Measurements from ENCODE around the gene FRYL. TPM values are rescaled to one million over a fixed set of nuclear protein-coding genes. Genes with fewer than 3 reads are reported as not detected.

Gene FRYL
- total and polyA plus RNA-seq, 2 donors (not counting 1 experiment from before 2014, with no cell fraction given) = 20.3 to 61.4 TPM

- TF ChIP-seq CTCF (conservative IDR thresholded peaks at IDR 0.05 in 1 of 2, IDR thresholded peaks at IDR 0.05 in 1 of 2; ENCODE audit: low read depth in 1 of 2, low read length in 2 of 2) = no peak
- TF ChIP-seq EZH2 (IDR thresholded peaks at IDR 0.05; ENCODE audit: low read length, missing control alignments) = no peak
- no peaks in the 10 kb centered on the region for H3K79me2 ChIP-seq (ENCODE audit: control insufficient read depth, insufficient read depth, low read length)
- H3K36me3 ChIP-seq (ENCODE audit: control insufficient read depth, insufficient read depth, low read length) = no peaks in the 10 kb centered on the region
- no peaks in the 10 kb centered on the region for H4K20me1 ChIP-seq (ENCODE audit: control insufficient read depth, extremely low read depth, insufficient read depth, low read length)
- H3K9me3 ChIP-seq (ENCODE audit: control insufficient read depth, insufficient read depth, low read depth, low read length) = no peaks in the 10 kb centered on the region
- no peak overlapping the region for H3K9ac ChIP-seq (ENCODE audit: insufficient read depth, low read length)
- no peaks in the 10 kb centered on the region for H3K4me1 ChIP-seq (ENCODE audit: control insufficient read depth, extremely low read depth, insufficient read depth, low read length)
- no peak overlapping the region for H2AFZ ChIP-seq (ENCODE audit: low read length)
- peaks cover 4% of the 10 kb centered on the region for H3K27me3 ChIP-seq (ENCODE audit: control insufficient read depth, insufficient read depth, low read length)
- H3K4me2 ChIP-seq (ENCODE audit: extremely low read depth, insufficient read depth, low read length) = no peak overlapping the region
- no peak overlapping the region for H3K27ac ChIP-seq (ENCODE audit: insufficient read depth, low read length)
- no peak overlapping the region for H3K4me3 ChIP-seq (replicated peaks in 1 of 4; ENCODE audit: control extremely low read depth in 1 of 4, insufficient read depth in 1 of 4, low read depth in 3 of 4, low read length in 4 of 4)
- DNase-seq (ENCODE audit: low read depth in 2 of 2) = no peak
Observed at GRCh38 chr4:48467891-48468290, 312.2 kb downstream of the FRYL start.

GRCh38 chr4:48467442-48467841 is 312.6 kb downstream of the FRYL start:
- no peaks in the 10 kb centered on the region for H3K36me3 ChIP-seq (ENCODE audit: control insufficient read depth, insufficient read depth, low read length)
- no peaks in the 10 kb centered on the region for H3K9me3 ChIP-seq (ENCODE audit: control insufficient read depth, insufficient read depth, low read depth, low read length)
- H3K4me3 ChIP-seq (replicated peaks in 1 of 4; ENCODE audit: control extremely low read depth in 1 of 4, insufficient read depth in 1 of 4, low read depth in 3 of 4, low read length in 4 of 4) = no peak overlapping the region
- peaks cover 4% of the 10 kb centered on the region for H3K27me3 ChIP-seq (ENCODE audit: control insufficient read depth, insufficient read depth, low read length)
- H3K79me2 ChIP-seq (ENCODE audit: control insufficient read depth, insufficient read depth, low read length) = no peaks in the 10 kb centered on the region
- H2AFZ ChIP-seq (ENCODE audit: low read length) = no peak overlapping the region
- no peak overlapping the region for H3K27ac ChIP-seq (ENCODE audit: insufficient read depth, low read length)
- TF ChIP-seq EZH2 (IDR thresholded peaks at IDR 0.05; ENCODE audit: low read length, missing control alignments) (no peak), CTCF (conservative IDR thresholded peaks at IDR 0.05 in 1 of 2, IDR thresholded peaks at IDR 0.05 in 1 of 2; ENCODE audit: low read depth in 1 of 2, low read length in 2 of 2) (no peak)
- no peaks in the 10 kb centered on the region for H4K20me1 ChIP-seq (ENCODE audit: control insufficient read depth, extremely low read depth, insufficient read depth, low read length)
- no peaks in the 10 kb centered on the region for H3K4me1 ChIP-seq (ENCODE audit: control insufficient read depth, extremely low read depth, insufficient read depth, low read length)
- no peak overlapping the region for H3K9ac ChIP-seq (ENCODE audit: insufficient read depth, low read length)
- H3K4me2 ChIP-seq (ENCODE audit: extremely low read depth, insufficient read depth, low read length) = no peak overlapping the region
- no peak for DNase-seq (ENCODE audit: low read depth in 2 of 2)

DNA sequence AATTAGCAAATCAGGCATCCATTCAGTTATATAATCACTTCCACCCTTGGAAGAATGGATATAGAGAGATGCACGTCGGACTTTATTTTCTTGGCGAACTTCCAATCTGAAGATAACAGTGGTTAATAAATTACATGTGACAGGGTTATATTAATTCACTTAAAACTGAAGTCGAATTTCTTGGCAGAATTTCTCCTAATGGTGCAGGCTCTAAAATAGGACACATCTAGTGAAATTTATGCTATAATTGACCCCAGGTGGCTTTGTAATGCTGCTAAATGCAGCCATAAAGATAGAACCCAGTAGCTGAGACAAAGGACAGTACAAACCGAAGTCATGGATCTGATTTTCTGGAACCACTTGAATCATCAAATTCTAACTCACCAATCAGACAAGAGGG is 317.7 kb downstream of the FRYL start:
- Histone ChIP-seq H3K4me1 (ENCODE audit: control insufficient read depth, extremely low read depth, insufficient read depth, low read length) (no peaks in the 10 kb centered on the region), H3K36me3 (ENCODE audit: control insufficient read depth, insufficient read depth, low read length) (no peaks in the 10 kb centered on the region), H3K9ac (ENCODE audit: insufficient read depth, low read length) (no peak overlapping the region), H3K79me2 (ENCODE audit: control insufficient read depth, insufficient read depth, low read length) (no peaks in the 10 kb centered on the region), H3K4me3 (replicated peaks in 1 of 4; ENCODE audit: control extremely low read depth in 1 of 4, insufficient read depth in 1 of 4, low read depth in 3 of 4, low read length in 4 of 4) (no peak overlapping the region), H3K4me2 (ENCODE audit: extremely low read depth, insufficient read depth, low read length) (no peak overlapping the region), H2AFZ (ENCODE audit: low read length) (no peak overlapping the region), H3K27ac (ENCODE audit: insufficient read depth, low read length) (no peak overlapping the region), H4K20me1 (ENCODE audit: control insufficient read depth, extremely low read depth, insufficient read depth, low read length) (no peaks in the 10 kb centered on the region), H3K27me3 (ENCODE audit: control insufficient read depth, insufficient read depth, low read length) (peaks cover 7% of the 10 kb centered on the region), H3K9me3 (ENCODE audit: control insufficient read depth, insufficient read depth, low read depth, low read length) (no peaks in the 10 kb centered on the region)
- no peak for TF ChIP-seq CTCF (conservative IDR thresholded peaks at IDR 0.05 in 1 of 2, IDR thresholded peaks at IDR 0.05 in 1 of 2; ENCODE audit: low read depth in 1 of 2, low read length in 2 of 2)
- DNase-seq (ENCODE audit: low read depth in 2 of 2) = no peak

Data from fibroblast of lung (primary cell).